GM18519 (cell line): ENCODE measurements around the gene WDR45.

Source experiments
- ATAC-seq: cut with Tn5 transposase; IDR thresholded peaks from one replicate; pipeline ENCODE4 v1.9.1; 2021; ENCODE audit warnings: mild to moderate bottlenecking, moderate library complexity; ENCODE audit not compliant: unreplicated experiment, low FRiP score

Gene WDR45

GRCh38 chrX:49053223-49054072 lies 26.2 kb downstream of the WDR45 start:
- ATAC-seq, result no peak

GRCh38 chrX:49043987-49044281 lies 35.8 kb downstream of the WDR45 start:
- ATAC-seq, result no peak

- peak; percentile 89 for ATAC-seq
These were observed 36.3 kb downstream of the WDR45 start, which contains the start of gene TFE3 for GRCh38 chrX:49043220-49043986. Gene TFE3, minus strand, starts transcription at chrX:49043357. Its CDS starts 131 bp downstream, at chrX:49043226.

GRCh38 chrX:49042581-49043219 lies 37.0 kb downstream of the WDR45 start:
- ATAC-seq, result no peak

GRCh38 chrX:49041744-49042580 lies 37.7 kb downstream of the WDR45 start:
- no peak for ATAC-seq

- ATAC-seq, result no peak
These were observed 39.2 kb downstream of the WDR45 start for GRCh38 chrX:49040376-49040955.

GRCh38 chrX:49039598-49040375 lies 39.9 kb downstream of the WDR45 start:
- no peak for ATAC-seq

- ATAC-seq, result no peak
These were observed 41.7 kb downstream of the WDR45 start for GRCh38 chrX:49037883-49038475.

- ATAC-seq, result no peak
These were observed 49.4 kb downstream of the WDR45 start for GRCh38 chrX:49030283-49030682.

- no peak for ATAC-seq
These were observed 49.8 kb downstream of the WDR45 start for GRCh38 chrX:49029876-49030275.
